SK-N-SH (cell line): ENCODE results near the gene NEU2. TPM values are rescaled to one million over a fixed set of nuclear protein-coding genes. Genes with fewer than 3 reads are reported as not detected.

Source experiments
- CTCF ChIA-PET: fragments of 300-600, 350-600 bp; formaldehyde crosslinking; extraction: SDS; loops from one replicate; lab custom pipeline; 2021; lab: Yijun Ruan, JAX
- POLR2A ChIA-PET: fragments of 350-600 bp; sonication (Branson Sonifier 250); formaldehyde crosslinking; extraction: SDS; loops from one replicate; lab custom pipeline; 2020; ENCODE audit warnings: antibody characterized with exemption, inconsistent platforms; lab: Yijun Ruan, JAX
- DNase-seq: peaks from one replicate; pipeline ENCODE4 v3.0.0; 2012
- H2AFZ ChIP-seq: fragments of 200-600 bp; sonication (generic); 2 replicates; pipeline ENCODE4 v1.8.1; 2016; ENCODE audit warnings: antibody characterized with exemption, mild to moderate bottlenecking, low read depth
- H3F3A ChIP-seq: fragments of 200-600 bp; sonication (generic); replicated peaks from 2 replicates; pipeline ENCODE3; 2016; ENCODE audit warnings: antibody characterized with exemption, mild to moderate bottlenecking; ENCODE audit not compliant: insufficient read depth
- H3K27ac ChIP-seq, 2 experiments: fragments of 200-500 bp in 1 of 2; fragments of 200-600 bp in 1 of 2; sonication (Bioruptor generic) in 1 of 2; sonication (generic), shearing (Covaris generic) in 1 of 2; 2 replicates each; pipeline versions ENCODE4 v1.5.1 to v1.6.1; 2014 to 2016; ENCODE audit warnings: low read depth in 2 of 2, inconsistent platforms in 1 of 2, low read length in 1 of 2, mild to moderate bottlenecking in 1 of 2, mixed read lengths in 1 of 2
- H3K27me3 ChIP-seq: fragments of 200-600 bp; sonication (generic), shearing (Covaris generic); 2 replicates; pipeline ENCODE4 v1.6.1; 2016; ENCODE audit warnings: mixed run types; ENCODE audit not compliant: insufficient read depth
- H3K36me3 ChIP-seq, 2 experiments: fragments of 200-500 bp in 1 of 2; fragments of 200-600 bp in 1 of 2; sonication (Bioruptor generic) in 1 of 2; sonication (generic) in 1 of 2; replicated peaks in 1 of 2; 2 replicates each; pipeline versions ENCODE3 to v1.5.1; 2014 to 2016; ENCODE audit warnings: low read length in 1 of 2, mild to moderate bottlenecking in 1 of 2; ENCODE audit not compliant: insufficient read depth in 2 of 2, control insufficient read depth in 1 of 2
- H3K4me1 ChIP-seq, 2 experiments: fragments of 200-500 bp in 1 of 2; fragments of 200-600 bp in 1 of 2; sonication (Bioruptor generic) in 1 of 2; sonication (generic), shearing (Covaris generic) in 1 of 2; 2 replicates each; pipeline versions ENCODE4 v1.5.1 to v1.6.1; 2014 to 2016; ENCODE audit warnings: low read depth in 1 of 2, low read length in 1 of 2, mixed run types in 1 of 2; ENCODE audit not compliant: insufficient read depth in 2 of 2, control insufficient read depth in 1 of 2
- H3K4me2 ChIP-seq: fragments of 200-600 bp; sonication (generic), shearing (Covaris generic); 2 replicates; pipeline ENCODE4 v1.6.1; 2017; ENCODE audit warnings: mixed run types
- H3K4me3 ChIP-seq, 2 experiments: fragments of 200-500 bp in 1 of 2; fragments of 200-600 bp in 1 of 2; sonication (Bioruptor generic) in 1 of 2; sonication (generic), shearing (Covaris generic) in 1 of 2; 2 replicates each; pipeline versions ENCODE4 v1.5.1 to v1.8.1; 2014 to 2016; ENCODE audit warnings: low read depth in 2 of 2, inconsistent platforms in 1 of 2, low read length in 1 of 2, mild to moderate bottlenecking in 1 of 2, mixed read lengths in 1 of 2, moderate library complexity in 1 of 2
- H3K79me2 ChIP-seq: fragments of 200-600 bp; sonication (generic); 2 replicates; pipeline ENCODE4 v1.8.1; 2017; ENCODE audit warnings: mild to moderate bottlenecking; ENCODE audit not compliant: insufficient read depth
- H3K9ac ChIP-seq: fragments of 200-600 bp; sonication (generic); 2 replicates; pipeline ENCODE4 v1.6.1; 2017; ENCODE audit warnings: mixed run types
- H3K9me2 ChIP-seq: fragments of 200-600 bp; sonication (generic); 2 replicates; pipeline ENCODE4 v1.6.1; 2017; ENCODE audit warnings: mixed run types
- H3K9me3 ChIP-seq: fragments of 200-600 bp; sonication (generic); 2 replicates; pipeline ENCODE4 v1.6.1; 2017; ENCODE audit warnings: mixed run types, mild to moderate bottlenecking, moderate library complexity
- H4K20me1 ChIP-seq: fragments of 200-600 bp; sonication (generic); 2 replicates; pipeline ENCODE4 v1.6.1; 2017; ENCODE audit warnings: mild to moderate bottlenecking, mixed run types; ENCODE audit not compliant: insufficient read depth
- CTCF ChIP-seq: fragments of 200-600 bp; sonication (generic); IDR thresholded peaks from 2 replicates; pipeline ENCODE4 v1.6.1; 2017; ENCODE audit warnings: antibody characterized with exemption, mild to moderate bottlenecking, moderate library complexity
- ELF1 ChIP-seq: IDR thresholded peaks from 2 replicates; pipeline ENCODE4 v1.4.0; 2012
- EP300 ChIP-seq, 2 experiments: IDR thresholded peaks; 2 replicates each; pipeline versions ENCODE4 v1.4.0 to v1.6.1; 2012; ENCODE audit warnings: borderline replicate concordance in 1 of 2, low read depth in 1 of 2, low read length in 1 of 2
- FOSL2 ChIP-seq: IDR thresholded peaks from 2 replicates; pipeline ENCODE4 v1.4.0; 2012; ENCODE audit warnings: low read depth, mild to moderate bottlenecking, moderate library complexity, borderline replicate concordance
- FOXJ3 ChIP-seq: sonication (generic); formaldehyde crosslinking; IDR thresholded peaks from 2 replicates; pipeline ENCODE4 v1.5.1; 2020; ENCODE audit warnings: mild to moderate bottlenecking, missing genetic modification reagents
- FOXM1 ChIP-seq: IDR thresholded peaks from 2 replicates; pipeline ENCODE4 v1.4.0; 2012; ENCODE audit warnings: low read depth, mild to moderate bottlenecking
- GATA2 ChIP-seq: sonication (generic); formaldehyde crosslinking; IDR thresholded peaks from 2 replicates; pipeline ENCODE4 v1.5.0; 2020; ENCODE audit warnings: mild to moderate bottlenecking, missing genetic modification reagents
- JUND ChIP-seq: IDR thresholded peaks from 2 replicates; pipeline ENCODE4 v1.4.0; 2012
- MAX ChIP-seq: IDR thresholded peaks from 2 replicates; pipeline ENCODE4 v1.4.0; 2012; ENCODE audit warnings: low read depth
- NFIC ChIP-seq: IDR thresholded peaks from 2 replicates; pipeline ENCODE4 v1.4.0; 2012; ENCODE audit warnings: borderline replicate concordance
- POLR2AphosphoS5 ChIP-seq: IDR thresholded peaks from 2 replicates; pipeline ENCODE4 v1.6.1; 2012; ENCODE audit warnings: low read depth, low read length
- RAD21 ChIP-seq: IDR thresholded peaks from 2 replicates; pipeline ENCODE4 v1.6.1; 2012; ENCODE audit warnings: mild to moderate bottlenecking, low read length
- REST ChIP-seq: IDR thresholded peaks from 2 replicates; pipeline ENCODE4 v1.6.1; 2012; ENCODE audit warnings: mild to moderate bottlenecking, low read depth, low read length, moderate library complexity
- SIN3A ChIP-seq: IDR thresholded peaks from 2 replicates; pipeline ENCODE4 v1.6.1; 2012; ENCODE audit warnings: low read depth, mild to moderate bottlenecking, low read length, moderate library complexity, borderline replicate concordance
- TAF1 ChIP-seq: IDR thresholded peaks from 2 replicates; pipeline ENCODE4 v1.6.1; 2012; ENCODE audit warnings: low read depth, mild to moderate bottlenecking, low read length, moderate library complexity, borderline replicate concordance
- USF1 ChIP-seq: IDR thresholded peaks from 2 replicates; pipeline ENCODE4 v1.4.0; 2012; ENCODE audit warnings: low read depth, borderline replicate concordance
- USF2 ChIP-seq: fragments of 150-350 bp; IDR thresholded peaks from 2 replicates; pipeline ENCODE4 v1.6.1; 2017; ENCODE audit warnings: antibody characterized with exemption, low read length, low read depth, borderline replicate concordance
- WGBS: methylation state at CpG from one replicate; pipeline ENCODE4 v1.1.6; 2017; ENCODE audit warnings: low lambda C conversion rate; 5-methylcytosine and 5-hydroxymethylcytosine counted together
- polyA plus RNA-seq, 3 experiments: library from polyadenylated mRNA; depleted of rRNA; stranded (reverse); fragments of >200 nt; gene quantifications; 2 replicates each; pipeline ENCODE4 v1.2.3, GENCODE V29; 2012

The NEU2 gene
- polyA plus RNA-seq, 1 of the 3 experiments (the other 2 are of a cell fraction): not detected

- no peak for TF ChIP-seq MAX
- TF ChIP-seq POLR2AphosphoS5: no peak
- TF ChIP-seq, all 33 proteins: peak for 0
Measured at GRCh38 chr2:232998666-232998985, 33.8 kb upstream of the NEU2 start (continued).

- peak; percentile 46 for DNase-seq
- Histone ChIP-seq H3K4me2 (no peak overlapping the region), H3K9ac (no peak overlapping the region)
- 79% methylated on average over 5 of the region's 7 CpGs for WGBS
- no peak for TF ChIP-seq FOXJ3 (CRISPR knock-in tag)
- TF ChIP-seq CTCF: no peak
- no peak for TF ChIP-seq NFIC
- no peak for TF ChIP-seq POLR2AphosphoS5
- TF ChIP-seq JUND: no peak
- TF ChIP-seq REST: no peak
- TF ChIP-seq ELF1: no peak
- no peak for TF ChIP-seq USF1
- TF ChIP-seq GATA2 (CRISPR knock-in tag): no peak
- no peak for TF ChIP-seq FOSL2
- TF ChIP-seq TAF1: no peak
- no peak for TF ChIP-seq FOXM1
- TF ChIP-seq USF2: no peak
- TF ChIP-seq SIN3A: no peak
- no peak for TF ChIP-seq RAD21
- no peak for TF ChIP-seq EP300 (IDR thresholded peaks at IDR 0.05; ENCODE audit: borderline replicate concordance in 1 of 2, low read depth in 1 of 2, low read length in 1 of 2)
- TF ChIP-seq, all 33 proteins: peak for 0
- Histone ChIP-seq H2AFZ (no peak overlapping the region), H3K27me3 (no peaks in the 10 kb centered on the region), H3K4me1 (no peaks in the 10 kb centered on the region), H3K27ac (no peak overlapping the region), H3F3A (no peaks in the 10 kb centered on the region), H3K36me3 (no peaks in the 10 kb centered on the region), H4K20me1 (no peaks in the 10 kb centered on the region), H3K9me2 (no peaks in the 10 kb centered on the region), H3K9me3 (no peaks in the 10 kb centered on the region), H3K79me2 (no peaks in the 10 kb centered on the region), H3K4me3 (no peak overlapping the region)
- ChIA-PET POLR2A (no interaction called here), CTCF (no interaction called here)
Measured at GRCh38 chr2:232999354-232999753, 33.1 kb upstream of the NEU2 start.
